Endothelial cell of umbilical vein (primary cell): ENCODE measurements around the gene MID2.

Source experiments
- CTCF ChIP-seq, 2 donors: IDR thresholded peaks; 1 replicate in 1 of 2; 2 replicates in 1 of 2; pipeline ENCODE4 v1.5.1; 2011; ENCODE audit warnings: low read length in 2 of 2, mild to moderate bottlenecking in 2 of 2, moderate library complexity in 2 of 2, control low read depth in 1 of 2, inconsistent platforms in 1 of 2, low read depth in 1 of 2; ENCODE audit not compliant: insufficient read depth in 1 of 2; ENCODE audit errors: extremely low read depth in 1 of 2
- JUN ChIP-seq: IDR thresholded peaks from 2 replicates; pipeline ENCODE4 v1.6.1; 2011; ENCODE audit warnings: borderline replicate concordance, low read depth; ENCODE audit not compliant: insufficient read length, insufficient read depth
- MAX ChIP-seq: IDR thresholded peaks from 2 replicates; pipeline ENCODE4 v1.6.1; 2011; ENCODE audit not compliant: insufficient read depth, insufficient read length
- POLR2AphosphoS5 ChIP-seq: IDR thresholded peaks from 2 replicates; pipeline ENCODE4 v1.6.1; 2012; ENCODE audit warnings: low read depth, mild to moderate bottlenecking, control low read depth, low read length, moderate library complexity; ENCODE audit not compliant: insufficient read depth

GRCh38 chrX:107829878-107830277 is 4.2 kb downstream of the MID2 start:
- TF ChIP-seq POLR2AphosphoS5, result no peak
- TF ChIP-seq MAX, result no peak
- TF ChIP-seq CTCF (IDR thresholded peaks at IDR 0.05; ENCODE audit: extremely low read depth in 1 of 2, insufficient read depth in 1 of 2, low read depth in 1 of 2, low read length in 2 of 2), result no peak
- no peak for TF ChIP-seq JUN
